HT-29 (cell line): ENCODE data around the gene KCTD1. TPM values are rescaled to one million over a fixed set of nuclear protein-coding genes. Genes with fewer than 3 reads are reported as not detected.
"Not testable (repeated sequence)": the region's sequence is repeated elsewhere in the genome, so short reads cannot be mapped to it uniquely, and the experiment has no call there.

ENCODE experiments used
- DNase-seq: peaks from one replicate; pipeline ENCODE4 v3.0.0-alpha.2; 2015; ENCODE audit warnings: low spot score
- total RNA-seq: library from RNA; depleted of rRNA; stranded (reverse); fragments of >200 nt; shearing (Covaris generic); gene quantifications from 2 replicates; pipeline ENCODE4 v1.2.3, GENCODE V29; 2014

The KCTD1 gene
- total RNA-seq, 1 experiment from 2014 or later: 23.4 TPM

GRCh38 chr18:26458526-26459232 is 89.7 kb downstream of the KCTD1 start:
- no peak for DNase-seq

- DNase-seq: no peak
Observed at GRCh38 chr18:26457611-26458353, 90.6 kb downstream of the KCTD1 start.

GRCh38 chr18:26457195-26457594 is 91.2 kb downstream of the KCTD1 start:
- no peak for DNase-seq

GRCh38 chr18:26456070-26456491 is 92.3 kb downstream of the KCTD1 start:
- no peak for DNase-seq

GRCh38 chr18:26455639-26456038 is 92.7 kb downstream of the KCTD1 start:
- no peak for DNase-seq

- DNase-seq: no peak
Observed at GRCh38 chr18:26454616-26455015, 93.7 kb downstream of the KCTD1 start.

- DNase-seq: no peak
Observed at GRCh38 chr18:26454192-26454591, 94.2 kb downstream of the KCTD1 start.

- DNase-seq: no peak
Observed at GRCh38 chr18:26453386-26453901, 94.9 kb downstream of the KCTD1 start.

- DNase-seq: no peak
Observed at GRCh38 chr18:26450989-26451682, 97.2 kb downstream of the KCTD1 start.

- DNase-seq: no peak
Observed at GRCh38 chr18:26448714-26449159, 99.6 kb downstream of the KCTD1 start.

GRCh38 chr18:26443853-26444252 is 104.5 kb downstream of the KCTD1 start:
- DNase-seq: no peak

GRCh38 chr18:26442126-26442525 is 106.2 kb downstream of the KCTD1 start:
- DNase-seq: no peak

- no peak for DNase-seq
Observed at GRCh38 chr18:26440644-26441043, 107.7 kb downstream of the KCTD1 start.

GRCh38 chr18:26439537-26439936 is 108.8 kb downstream of the KCTD1 start:
- DNase-seq: no peak

- no peak for DNase-seq
Observed at GRCh38 chr18:26438980-26439379, 109.4 kb downstream of the KCTD1 start.

- DNase-seq: not testable (repeated sequence)
Observed at GRCh38 chr18:26437634-26438033, 110.7 kb downstream of the KCTD1 start.

GRCh38 chr18:26436176-26437051 is 111.9 kb downstream of the KCTD1 start:
- no peak for DNase-seq

- no peak for DNase-seq
Observed at GRCh38 chr18:26435415-26436095, 112.8 kb downstream of the KCTD1 start.

GRCh38 chr18:26434887-26435286 is 113.5 kb downstream of the KCTD1 start:
- no peak for DNase-seq

- DNase-seq: no peak
Observed at GRCh38 chr18:26432651-26433424, 115.5 kb downstream of the KCTD1 start.
